ENCODE results near the gene CES5A.

CES5A gene

DNA sequence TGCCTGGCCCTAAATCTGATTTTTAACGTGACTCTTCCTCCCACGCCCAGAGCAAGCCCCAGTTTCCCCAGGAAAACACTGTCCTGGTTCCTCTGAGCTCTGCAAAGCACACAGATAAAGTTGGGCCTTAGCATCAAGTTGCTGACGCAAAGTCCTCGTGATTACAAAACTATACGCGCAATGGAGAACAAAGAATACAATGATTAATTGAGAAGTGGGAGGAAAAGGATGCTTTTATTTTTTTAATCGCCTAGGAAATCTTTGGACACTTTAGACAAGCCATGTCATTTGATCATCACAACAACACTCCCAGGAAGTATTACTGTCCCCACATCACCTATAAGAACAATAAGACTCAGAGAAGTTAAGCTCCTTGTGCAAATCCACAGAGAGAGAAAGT, 30.5 kb upstream of the CES5A start:
- DNase-seq (ENCODE audit: low read depth, low spot score), result no peak
- CTCF ChIA-PET, result no interaction called here
- TF ChIP-seq, protein P1, sequence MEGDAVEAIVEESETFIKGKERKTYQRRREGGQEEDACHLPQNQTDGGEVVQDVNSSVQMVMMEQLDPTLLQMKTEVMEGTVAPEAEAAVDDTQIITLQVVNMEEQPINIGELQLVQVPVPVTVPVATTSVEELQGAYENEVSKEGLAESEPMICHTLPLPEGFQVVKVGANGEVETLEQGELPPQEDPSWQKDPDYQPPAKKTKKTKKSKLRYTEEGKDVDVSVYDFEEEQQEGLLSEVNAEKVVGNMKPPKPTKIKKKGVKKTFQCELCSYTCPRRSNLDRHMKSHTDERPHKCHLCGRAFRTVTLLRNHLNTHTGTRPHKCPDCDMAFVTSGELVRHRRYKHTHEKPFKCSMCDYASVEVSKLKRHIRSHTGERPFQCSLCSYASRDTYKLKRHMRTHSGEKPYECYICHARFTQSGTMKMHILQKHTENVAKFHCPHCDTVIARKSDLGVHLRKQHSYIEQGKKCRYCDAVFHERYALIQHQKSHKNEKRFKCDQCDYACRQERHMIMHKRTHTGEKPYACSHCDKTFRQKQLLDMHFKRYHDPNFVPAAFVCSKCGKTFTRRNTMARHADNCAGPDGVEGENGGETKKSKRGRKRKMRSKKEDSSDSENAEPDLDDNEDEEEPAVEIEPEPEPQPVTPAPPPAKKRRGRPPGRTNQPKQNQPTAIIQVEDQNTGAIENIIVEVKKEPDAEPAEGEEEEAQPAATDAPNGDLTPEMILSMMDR (IDR thresholded peaks at IDR 0.05; ENCODE audit: insufficient read depth, low read length, missing control alignments), result no peak
- no peak overlapping the region for H3K4me3 ChIP-seq (ENCODE audit: low read depth, low read length)
- POLR2A ChIA-PET, result no interaction called here

DNA sequence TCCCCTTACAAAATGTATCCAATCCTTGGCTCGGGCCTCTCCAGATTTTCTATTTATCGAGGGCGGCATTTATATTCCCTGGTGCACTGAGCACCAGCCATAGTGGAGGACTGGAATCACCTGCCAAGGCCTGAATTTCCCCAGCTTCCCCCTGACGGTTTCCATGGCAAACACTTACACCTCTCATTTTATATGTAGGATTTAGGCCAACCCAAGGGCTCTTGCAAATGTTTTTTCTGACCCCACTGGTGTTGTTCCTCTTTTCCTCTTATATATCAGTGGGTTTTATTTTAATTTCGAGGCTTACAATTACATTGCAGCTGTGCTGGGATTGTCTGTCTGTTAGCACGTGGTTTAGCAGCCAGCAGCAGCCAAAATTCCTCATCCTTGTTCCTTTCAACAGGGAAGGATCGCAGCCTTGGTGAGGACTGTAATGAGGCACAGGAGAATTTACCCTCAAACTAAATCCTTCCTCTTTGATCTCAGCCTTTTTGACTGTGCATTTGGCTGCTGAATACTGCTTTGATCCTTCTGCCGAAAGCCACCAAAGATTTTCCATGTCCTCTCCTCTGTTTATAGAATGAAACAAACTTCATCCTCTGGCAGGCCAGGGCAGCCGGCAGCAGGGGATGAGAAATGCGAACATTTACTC, 26.5 kb upstream of the CES5A start:
- DNase-seq (ENCODE audit: low read depth, low spot score), result no peak
- CTCF ChIA-PET, result no interaction called here
- H3K4me3 ChIP-seq (ENCODE audit: low read depth, low read length), result no peak overlapping the region
- POLR2A ChIA-PET, result no interaction called here
- TF ChIP-seq, protein P1 (IDR thresholded peaks at IDR 0.05; ENCODE audit: insufficient read depth, low read length, missing control alignments), result no peak

DNA sequence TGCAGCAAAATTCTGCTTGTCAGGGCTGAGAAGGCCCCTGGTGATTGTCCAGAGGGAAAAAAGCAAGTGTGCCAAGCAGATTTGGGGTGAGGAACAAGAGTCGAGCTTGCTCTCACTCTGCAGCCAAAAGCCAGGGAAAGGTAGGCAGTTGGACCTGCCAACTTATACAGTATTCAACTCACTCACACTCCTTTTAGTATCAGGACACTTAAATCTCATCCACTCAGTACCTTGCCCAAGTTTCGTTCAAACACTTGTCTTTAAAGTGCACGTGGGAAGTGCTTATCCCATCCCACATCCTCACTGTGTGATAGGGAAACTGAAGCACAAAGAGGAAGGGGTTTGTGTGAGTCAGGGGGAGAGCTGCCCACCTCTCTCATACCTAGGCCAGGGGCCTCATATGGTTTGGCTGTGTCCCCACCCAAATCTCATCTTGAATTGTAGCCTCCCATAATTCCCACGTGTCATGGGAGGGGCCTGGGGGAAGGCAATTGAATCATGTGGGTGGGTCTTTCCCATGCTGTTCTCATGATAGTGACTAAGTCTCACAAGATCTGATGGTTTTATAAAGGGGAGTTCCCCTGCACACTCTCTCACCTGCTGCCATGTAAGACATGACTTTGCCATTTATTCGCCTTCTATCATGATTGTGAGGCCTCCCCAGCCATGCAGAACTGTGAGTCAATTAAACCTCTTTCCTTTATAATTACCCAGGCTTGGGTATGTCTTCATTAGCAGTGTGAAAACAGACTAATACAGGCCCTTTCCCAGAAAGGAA, 25.6 kb upstream of the CES5A start:
- CTCF ChIA-PET, result no interaction called here

DNA sequence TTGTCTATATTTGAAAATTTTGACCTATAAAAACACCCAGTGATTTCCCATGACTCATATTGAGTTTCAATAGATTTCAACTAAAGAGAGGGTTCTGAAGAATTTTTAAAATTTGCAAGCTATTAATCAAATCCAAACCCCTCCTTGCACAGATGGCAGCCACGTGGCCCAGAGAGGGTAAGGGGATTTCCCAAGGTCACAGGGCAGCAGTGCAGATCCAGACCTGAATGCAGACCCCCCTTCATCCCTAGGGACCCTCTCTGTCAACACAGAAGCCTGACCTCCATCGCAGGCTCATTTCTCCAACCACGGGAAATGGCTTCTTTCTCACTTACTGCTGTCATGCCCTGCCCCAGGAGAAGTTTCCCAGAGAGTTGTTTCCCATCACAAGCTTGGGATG, 24.7 kb upstream of the CES5A start:
- H3K4me3 ChIP-seq (ENCODE audit: low read depth, low read length), result no peak overlapping the region
- CTCF ChIA-PET, result no interaction called here
- POLR2A ChIA-PET, result no interaction called here
- TF ChIP-seq, protein P1 (IDR thresholded peaks at IDR 0.05; ENCODE audit: insufficient read depth, low read length, missing control alignments), result no peak
- no peak for DNase-seq (ENCODE audit: low read depth, low spot score)

More for the DNA sequence above, 25.6 kb upstream of the CES5A start:
- no peak overlapping the region for H3K4me3 ChIP-seq (ENCODE audit: low read depth, low read length)
- POLR2A ChIA-PET, result no interaction called here
- TF ChIP-seq, protein P1 (IDR thresholded peaks at IDR 0.05; ENCODE audit: insufficient read depth, low read length, missing control alignments), result no peak
- no peak for DNase-seq (ENCODE audit: low read depth, low spot score)

DNA sequence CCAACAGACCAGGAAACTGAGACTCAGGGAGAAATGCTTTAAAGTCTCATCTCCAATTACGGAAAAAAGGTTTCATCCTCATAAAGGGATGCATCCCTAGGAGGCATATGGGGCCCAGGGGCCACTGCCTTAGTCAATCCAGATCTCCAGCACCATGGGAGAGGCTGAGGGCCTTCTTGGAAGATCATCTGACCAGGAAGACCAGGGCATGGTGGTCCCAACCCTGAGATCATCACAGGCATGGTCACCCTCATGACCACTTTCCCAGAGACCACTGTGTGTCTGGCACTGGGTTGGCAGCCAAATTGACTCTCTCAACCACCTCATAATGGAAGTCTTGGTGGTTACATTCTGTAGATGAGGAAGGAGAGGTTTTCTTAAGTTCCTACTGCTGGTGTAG, 23.4 kb upstream of the CES5A start:
- POLR2A ChIA-PET, result no interaction called here
- DNase-seq (ENCODE audit: low read depth, low spot score), result no peak
- TF ChIP-seq, protein P1 (IDR thresholded peaks at IDR 0.05; ENCODE audit: insufficient read depth, low read length, missing control alignments), result no peak
- CTCF ChIA-PET, result no interaction called here
- no peak overlapping the region for H3K4me3 ChIP-seq (ENCODE audit: low read depth, low read length)

DNA sequence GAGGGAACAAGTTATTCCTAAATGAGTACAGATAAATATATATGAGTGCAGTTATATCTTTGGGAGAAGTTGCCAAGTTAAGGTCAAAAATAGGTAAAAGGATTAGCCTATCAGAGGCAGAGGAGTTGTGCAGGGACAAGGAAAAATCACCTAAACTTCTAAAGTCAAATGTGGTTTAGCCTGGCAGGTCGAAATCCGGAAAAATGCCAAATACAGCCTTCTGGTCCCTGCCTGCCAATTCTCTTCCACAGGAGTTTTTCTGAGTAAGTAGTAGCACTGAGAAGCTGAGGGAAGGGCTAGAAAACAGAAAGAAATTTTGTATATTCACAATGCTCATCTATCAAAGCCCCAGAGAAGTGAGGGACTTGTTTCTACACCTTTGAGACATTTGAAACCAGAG, 17.6 kb upstream of the CES5A start:
- TF ChIP-seq, protein P1 (IDR thresholded peaks at IDR 0.05; ENCODE audit: insufficient read depth, low read length, missing control alignments), result no peak
- DNase-seq (ENCODE audit: low read depth, low spot score), result no peak
- CTCF ChIA-PET, result no interaction called here

More for the DNA sequence above, 17.6 kb upstream of the CES5A start:
- POLR2A ChIA-PET, result no interaction called here
- no peak overlapping the region for H3K4me3 ChIP-seq (ENCODE audit: low read depth, low read length)

Measured in AG04449 (cell line).